ENCODE results near the gene ADM2. TPM values are rescaled to one million over a fixed set of nuclear protein-coding genes. Genes with fewer than 3 reads are reported as not detected.

Gene ADM2
- total RNA-seq, 1 donor from 2014 or later: 5.1 TPM

DNA sequence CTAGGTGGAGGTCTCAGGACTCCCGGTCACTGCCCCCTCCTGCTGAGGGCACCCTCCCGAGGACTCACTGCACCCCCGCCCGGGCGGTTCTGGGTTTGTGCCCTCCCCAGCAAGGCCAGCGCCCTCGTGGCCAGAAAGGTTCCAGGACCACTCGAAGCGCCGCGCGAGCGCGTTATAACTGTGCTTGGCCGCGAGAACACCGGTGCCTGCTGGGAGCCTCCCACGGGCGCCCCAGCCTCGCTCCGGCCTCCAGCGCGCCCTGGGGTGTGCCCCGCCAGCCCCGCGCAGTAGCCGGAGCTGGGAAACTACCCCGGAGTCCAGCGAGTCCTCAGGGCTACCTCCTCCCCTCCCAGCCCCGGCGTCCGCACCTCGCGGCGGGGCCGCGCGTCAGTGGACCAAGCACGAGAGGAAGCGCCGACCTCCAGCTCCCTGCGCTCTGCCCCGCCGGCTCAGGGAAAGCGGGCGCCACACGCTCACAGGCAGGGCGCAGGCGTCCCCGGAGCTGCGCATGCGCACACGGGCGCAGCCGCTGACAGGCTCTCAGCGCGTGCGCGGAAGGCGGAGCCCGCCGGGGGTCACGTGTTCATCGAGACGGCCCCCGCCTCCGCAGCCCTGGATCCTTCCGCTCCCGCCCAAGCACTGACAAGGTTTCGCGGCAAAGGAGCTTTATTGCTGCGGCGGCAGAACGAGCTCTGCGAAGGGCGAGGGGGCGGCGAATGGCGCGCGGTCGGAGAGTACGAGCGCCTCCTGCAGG lies 43.9 kb downstream of the ADM2 start, which contains the start of gene SCO2:
Gene SCO2 (minus strand): TSS at position 495 of the 754 bp plus-strand sequence. CDS start 1,187 bp downstream, outside the sequence.
- DNase-seq (ENCODE audit: low spot score): peak; percentile 97

DNA sequence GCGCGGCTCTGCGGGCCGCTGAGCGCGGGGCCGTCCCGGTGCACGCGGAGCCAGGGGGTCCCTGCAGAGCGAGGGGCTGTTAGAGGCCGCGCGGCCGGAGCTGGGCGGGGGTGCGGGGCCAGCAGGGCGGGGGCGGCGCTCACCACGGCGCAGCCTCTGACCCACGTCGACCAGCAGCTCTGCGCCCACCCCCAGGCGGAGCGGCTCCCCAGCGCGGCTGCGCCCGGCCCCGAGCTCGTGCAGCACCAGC lies 44.4 kb downstream of the ADM2 start:
- no peak for DNase-seq (ENCODE audit: low spot score)

DNA sequence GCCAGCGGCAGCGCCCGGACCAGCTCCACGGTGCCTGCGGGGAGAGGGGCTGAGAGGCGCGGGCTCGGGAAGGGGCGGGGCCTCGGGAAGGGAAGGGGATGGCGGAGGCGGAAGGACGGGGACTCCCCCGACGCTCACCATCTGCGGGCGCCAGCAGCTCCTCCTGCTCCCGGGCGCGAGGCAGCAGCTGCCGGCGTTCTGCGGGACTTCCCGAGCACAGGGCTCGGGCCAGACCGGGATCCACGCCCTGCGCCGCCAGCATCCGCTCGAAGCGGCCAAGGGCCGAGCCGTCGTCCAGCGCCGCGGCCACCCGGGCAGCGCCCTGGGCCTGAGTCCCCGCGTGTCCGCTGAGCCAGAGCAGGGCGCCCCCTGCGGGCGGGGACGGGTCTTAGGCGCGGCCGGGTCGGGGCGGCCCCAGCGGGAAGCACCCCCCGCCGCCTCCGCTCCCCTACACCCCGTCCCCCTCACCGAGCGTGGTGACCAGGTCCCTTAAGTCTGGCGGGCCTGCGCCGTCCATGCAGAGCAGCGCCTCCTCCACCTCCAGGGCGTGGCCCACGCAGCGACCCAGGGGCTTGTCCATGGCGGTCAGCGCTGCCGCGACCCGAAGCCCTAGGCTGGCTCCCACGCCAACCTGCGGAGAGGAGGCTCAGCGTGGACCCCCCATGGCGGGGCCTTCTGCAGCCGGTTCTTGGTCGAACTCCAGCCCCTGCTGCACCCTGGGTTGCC lies 44.9 kb downstream of the ADM2 start:
- DNase-seq (ENCODE audit: low spot score): peak; percentile 69

DNA sequence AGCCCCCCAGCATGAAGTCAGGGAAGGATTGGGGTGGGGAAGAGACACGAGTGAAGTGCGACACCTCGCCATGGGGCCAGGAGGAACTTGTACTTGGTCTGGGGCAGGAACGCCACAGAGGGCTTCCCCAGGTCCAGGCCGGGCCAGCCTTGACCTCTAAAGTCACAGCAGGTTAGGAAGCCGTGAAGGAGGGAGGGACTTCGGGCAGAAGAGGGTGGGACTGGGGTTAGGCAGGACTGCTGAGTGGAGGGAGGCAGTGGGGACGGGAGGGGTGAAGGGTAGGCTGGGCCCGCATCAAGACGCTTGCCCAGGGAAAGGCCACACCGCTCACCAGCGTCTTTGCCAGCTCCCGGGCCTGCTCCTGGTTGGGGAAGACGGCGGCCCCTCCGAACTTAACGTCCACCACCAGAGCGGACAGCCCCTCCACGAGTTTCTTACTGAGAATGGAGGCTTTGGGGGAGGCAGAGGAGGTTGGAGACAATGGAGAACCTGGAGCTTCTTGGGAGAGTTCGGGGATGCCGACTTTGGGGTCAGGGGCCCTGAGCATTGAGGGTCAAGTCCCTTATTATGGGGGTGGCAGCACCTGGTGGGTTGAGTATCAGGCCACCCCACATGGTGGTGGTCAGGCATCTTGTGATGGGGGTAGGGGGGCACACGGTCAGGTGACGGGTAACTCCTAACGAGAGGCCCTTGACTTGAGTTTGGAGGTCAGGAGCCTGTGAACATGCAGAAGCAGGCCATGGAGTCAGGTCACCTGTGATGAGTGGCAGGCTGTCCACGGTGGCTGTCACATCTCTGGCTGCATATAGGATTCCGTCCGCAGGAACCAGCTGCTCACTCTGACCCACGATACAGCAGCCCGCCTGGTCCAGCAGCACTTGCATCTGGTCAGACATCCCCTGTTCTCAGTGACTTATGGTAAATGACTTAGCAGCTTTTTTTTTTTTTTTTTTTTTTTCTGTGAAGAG lies 45.8 kb downstream of the ADM2 start:
- DNase-seq (ENCODE audit: low spot score): no peak

DNA sequence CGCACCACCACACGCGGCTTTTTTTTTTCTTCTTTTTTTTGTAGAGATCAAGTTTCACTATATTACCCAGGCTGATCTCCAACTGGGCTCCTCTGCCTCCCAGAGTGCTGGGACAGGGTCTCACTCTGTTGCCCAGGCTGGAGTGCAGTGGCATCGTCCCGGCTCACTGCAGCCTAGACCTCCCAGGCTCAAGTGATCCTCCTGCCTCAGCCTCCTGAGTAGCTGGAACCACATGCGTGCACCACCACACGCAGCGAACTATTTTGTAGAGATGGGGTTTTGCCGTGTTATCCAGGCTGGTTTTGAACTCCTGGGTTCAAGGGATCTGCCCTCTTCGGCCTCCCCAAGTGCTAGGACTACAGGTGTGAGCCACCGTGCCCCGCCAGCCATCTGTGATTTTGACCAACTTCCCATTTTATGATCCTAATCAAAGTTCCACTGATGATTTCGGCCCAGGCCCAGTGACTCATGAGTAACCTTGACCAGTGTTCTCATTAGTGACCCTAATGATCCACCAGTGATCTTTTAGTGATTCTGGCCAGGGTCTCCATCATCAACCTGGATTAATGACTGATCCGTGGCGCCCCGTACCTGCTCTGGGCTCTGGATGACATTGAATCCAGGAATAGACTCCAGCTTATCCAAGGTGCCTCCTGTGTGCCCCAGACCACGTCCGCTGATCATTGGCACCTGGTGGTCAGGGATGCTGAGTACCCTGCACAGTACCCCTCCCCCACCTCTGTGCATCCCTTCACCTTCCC lies 46.8 kb downstream of the ADM2 start:
- no peak for DNase-seq (ENCODE audit: low spot score)

DNA sequence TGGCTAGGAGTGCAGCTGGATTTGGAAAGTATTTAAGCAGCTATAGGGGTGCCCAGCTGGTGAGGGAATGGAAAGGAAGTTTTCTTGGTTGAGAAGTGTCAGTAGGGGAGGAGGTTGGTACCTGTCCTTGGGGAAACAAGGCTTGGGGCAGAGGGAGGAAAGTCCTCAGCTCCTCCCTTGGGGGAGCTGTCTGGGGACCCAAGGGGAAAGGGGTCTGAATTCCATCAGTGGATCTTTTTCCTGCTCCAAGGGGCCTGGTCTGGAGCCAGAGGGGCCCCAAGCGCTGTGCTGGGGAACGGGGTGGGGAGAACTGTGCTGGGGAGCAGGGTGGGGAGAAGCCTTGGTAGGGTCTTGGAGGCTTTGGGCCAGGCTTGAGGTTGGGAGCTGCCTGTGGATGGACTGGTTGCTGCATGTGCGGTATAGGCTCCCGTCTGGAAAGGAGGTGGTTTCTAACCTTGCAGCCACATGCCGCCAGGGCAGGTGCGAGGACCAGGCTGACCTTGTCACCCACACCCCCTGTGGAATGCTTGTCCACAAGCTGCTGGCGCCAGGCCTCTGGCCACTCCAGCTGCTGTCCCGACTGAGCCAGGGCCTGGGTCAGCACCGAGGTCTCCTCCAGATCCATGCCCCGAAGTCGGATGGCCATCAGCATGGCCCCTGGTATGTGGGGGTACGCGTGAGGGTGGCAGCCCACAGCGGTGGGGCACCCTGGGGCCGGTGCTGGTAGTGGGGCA lies 47.5 kb downstream of the ADM2 start:
- no peak for DNase-seq (ENCODE audit: low spot score)

DNA sequence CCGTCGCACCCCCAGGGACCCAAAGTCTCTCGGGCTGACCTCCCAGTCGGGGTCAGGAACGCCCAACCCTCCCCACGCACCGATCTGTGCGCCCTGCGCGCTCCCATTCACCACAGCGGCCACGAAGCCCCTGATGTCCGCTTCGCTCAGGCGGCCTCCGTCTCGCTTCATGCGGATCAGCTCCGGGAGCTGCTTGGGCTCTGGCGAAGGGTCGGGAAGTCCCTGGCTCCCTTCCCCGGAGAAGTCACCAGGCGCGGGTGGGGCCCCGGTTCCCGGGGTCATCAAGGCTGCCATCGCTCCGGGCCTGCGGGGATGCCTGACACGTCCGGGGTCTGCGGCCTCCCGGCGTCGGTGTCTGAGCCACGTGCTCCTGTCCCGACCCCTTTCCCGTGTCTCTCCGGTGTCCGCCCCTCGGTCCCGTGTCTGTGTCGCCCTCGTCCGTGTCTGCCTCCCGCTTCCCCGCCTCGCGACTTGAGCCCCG lies 48.1 kb downstream of the ADM2 start:
- no peak for DNase-seq (ENCODE audit: low spot score)

DNA sequence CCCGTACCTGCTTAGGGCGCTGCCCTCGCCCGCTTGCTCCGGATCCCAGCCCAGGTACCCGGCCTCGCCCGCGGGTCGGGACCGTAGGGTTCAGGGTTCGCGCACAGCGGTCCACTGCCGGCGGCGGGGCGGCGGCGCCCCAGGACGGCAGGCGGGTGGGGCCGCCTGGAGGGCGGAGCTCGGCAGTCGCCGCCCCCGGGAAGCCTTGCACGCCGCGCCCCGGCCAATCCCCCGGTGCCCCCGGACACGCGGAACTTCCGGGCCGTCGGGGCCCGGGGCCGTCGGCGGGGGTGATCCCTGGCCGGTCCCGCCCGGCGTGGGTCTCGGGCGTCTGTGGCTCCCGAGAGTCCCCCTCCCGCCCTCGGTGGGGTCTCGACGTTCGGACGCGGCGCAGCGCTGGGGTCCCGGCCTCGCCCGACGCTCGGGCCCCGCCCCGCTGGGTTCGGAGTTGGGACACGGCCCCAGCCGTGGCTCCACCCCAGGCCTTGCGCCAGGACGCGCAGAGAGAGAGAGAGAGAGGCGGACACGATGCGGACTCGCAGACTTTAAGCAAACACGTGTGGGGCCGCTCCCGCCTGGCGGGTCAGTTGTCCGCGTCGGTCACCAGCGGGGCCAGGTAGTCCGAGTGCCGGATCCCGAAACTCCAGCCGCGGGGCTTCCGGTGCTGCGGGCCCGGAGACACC lies 48.7 kb downstream of the ADM2 start, which contains the start of gene TYMP:
Gene TYMP (minus strand): TSS at position 116 of the 683 bp plus-strand sequence. CDS start 303 bp downstream, outside the sequence.
- DNase-seq (ENCODE audit: low spot score): peak; percentile 78

DNA sequence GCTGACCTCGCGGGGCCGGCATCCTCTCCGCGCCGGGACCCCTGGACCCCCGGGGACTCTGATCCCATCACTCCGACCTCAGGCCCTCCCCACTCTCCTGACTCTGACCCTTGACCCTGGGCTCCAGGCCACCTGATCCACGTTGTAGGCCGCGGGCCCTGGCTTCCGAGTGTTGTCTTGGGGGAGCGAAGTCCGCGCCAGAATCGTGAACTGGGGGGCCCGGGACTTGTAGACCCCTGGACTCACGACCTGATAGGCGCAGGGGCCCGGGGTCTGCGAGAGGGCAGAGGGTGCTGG lies 49.2 kb downstream of the ADM2 start:
- DNase-seq (ENCODE audit: low spot score): peak; percentile 45

DNA sequence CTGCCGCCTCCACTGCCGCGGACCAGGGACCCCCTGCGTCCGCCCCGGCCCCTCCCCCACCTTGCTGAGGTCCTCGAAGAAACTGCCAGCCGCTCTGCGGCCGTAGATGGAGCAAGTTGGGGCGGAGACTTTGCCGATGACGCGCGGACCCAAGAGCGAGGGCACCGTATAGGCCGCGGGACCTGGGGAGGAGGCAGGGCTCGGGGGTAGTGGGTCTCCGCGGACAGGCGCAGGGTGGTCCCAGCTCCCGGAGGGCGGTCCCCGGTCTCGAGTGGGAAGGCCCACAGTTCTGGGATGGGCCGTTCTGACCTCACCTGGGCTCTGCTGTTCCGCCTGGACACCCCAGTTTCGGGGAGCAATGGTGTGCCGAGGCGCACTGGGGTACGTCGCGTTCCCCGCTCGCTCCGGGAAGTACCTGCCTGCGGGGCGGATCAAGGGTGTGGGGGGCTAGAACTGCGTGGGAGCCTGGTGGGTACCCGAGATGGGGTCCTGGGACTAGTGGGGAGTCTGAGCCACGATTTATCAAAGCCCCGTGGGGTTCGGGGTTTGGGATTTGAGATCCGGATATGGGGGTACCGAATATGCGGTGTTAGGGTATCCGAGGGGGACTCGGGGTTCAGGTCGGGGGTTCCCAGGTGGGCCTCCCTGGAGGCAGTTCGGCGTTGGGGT lies 49.7 kb downstream of the ADM2 start:
- peak; percentile 87 for DNase-seq (ENCODE audit: low spot score)

DNA sequence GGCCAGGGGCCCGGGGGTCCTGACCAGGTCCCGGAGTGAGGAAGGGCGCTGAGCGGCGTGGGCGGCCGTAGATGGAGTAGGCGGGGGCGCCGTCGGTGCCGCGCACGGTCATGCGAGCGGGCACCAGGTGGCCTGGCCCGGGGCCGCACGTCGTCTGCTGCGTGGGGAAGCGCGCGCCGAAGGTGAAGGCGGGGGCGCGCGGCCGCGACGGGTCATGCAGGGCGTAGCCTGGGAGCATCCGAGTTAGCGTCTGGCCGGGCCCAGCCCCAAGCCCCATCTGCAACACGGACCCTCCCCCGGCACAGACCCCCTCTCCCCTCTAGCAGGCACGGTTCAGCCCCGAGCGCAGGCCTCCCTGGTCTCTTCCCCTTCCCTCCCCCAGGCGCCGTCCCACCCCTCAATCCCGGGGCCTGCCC lies 50.2 kb downstream of the ADM2 start:
- peak; percentile 42 for DNase-seq (ENCODE audit: low spot score)

DNA sequence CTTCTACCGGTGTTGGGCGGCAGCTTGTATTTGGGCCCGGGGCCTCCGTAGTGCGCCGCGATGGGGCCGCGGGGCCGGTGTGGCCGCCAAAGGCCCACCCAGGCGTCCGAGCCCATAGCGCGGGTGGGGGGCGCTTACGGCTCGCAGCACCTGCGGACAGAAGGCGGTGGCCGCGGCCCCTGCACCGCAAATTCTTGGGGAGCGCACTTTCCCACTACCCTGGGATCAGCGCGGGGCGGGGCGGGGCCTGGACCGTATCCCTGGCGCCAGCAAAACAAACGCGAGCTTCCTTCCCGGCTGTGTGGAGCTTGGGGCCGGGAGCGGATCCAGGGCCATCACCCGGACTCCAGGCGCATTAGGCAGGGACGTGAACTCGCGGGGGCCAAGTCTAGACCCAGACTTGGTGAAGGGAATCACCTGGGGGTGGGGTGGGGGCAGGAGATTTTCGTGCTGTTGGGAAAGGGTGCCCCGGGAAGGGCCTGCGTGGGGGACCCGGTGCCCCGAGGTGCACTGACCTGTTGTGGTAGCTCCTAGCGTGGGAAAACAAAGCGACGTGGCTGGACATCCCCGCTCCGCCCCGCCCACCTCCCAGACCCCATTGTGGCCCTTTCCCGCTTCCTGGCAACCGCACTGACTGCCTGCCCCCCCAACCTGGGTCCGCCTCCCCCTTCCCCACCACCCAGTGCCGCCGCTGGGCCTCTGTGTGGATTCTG lies 50.8 kb downstream of the ADM2 start:
- DNase-seq (ENCODE audit: low spot score): peak; percentile 77

DNA sequence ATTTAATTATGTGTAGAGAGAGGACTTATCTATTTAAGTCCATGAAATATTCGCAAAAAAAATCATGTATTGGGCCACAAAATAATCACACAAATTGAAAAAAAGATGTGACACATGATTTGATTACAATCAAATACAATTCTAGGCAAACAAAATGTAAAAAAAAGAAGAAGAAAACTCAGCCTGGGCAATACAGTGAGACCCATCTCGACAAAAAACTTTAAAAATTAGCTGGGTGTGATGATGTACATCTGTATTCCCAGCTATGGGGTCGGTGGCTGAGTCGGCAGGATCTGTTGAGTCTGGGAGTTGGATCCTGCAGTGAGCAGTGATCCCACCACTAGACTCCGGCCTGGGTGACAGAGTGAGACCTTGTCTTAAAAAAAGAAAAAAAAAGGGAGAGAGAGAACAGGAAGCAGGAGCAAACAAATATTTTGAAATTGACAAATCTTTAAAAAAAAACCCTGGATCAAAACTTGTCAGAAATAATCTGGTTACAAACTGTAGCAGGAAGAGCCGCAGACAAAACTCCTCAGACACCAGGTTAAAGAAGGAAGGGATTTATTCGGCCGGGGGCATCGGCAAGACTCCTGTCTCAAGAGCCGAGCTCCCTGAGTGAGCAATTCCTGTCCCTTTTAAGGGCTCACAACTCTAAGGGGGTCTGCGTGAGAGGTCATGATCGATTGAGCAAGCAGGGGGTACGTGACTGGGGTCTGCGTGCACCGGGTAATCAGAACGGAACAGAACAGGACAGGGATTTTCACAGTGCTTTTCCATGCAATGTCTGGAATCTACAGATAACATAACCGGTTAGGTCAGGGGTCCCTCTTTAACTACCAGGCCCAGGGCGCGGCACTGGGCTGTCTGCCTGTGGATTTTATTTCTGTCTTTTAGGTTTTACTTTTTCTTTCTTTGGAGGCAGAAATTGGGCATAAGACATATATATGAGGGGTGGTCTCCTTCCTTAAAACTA lies 51.8 kb downstream of the ADM2 start:
- DNase-seq (ENCODE audit: low spot score): no peak

DNA sequence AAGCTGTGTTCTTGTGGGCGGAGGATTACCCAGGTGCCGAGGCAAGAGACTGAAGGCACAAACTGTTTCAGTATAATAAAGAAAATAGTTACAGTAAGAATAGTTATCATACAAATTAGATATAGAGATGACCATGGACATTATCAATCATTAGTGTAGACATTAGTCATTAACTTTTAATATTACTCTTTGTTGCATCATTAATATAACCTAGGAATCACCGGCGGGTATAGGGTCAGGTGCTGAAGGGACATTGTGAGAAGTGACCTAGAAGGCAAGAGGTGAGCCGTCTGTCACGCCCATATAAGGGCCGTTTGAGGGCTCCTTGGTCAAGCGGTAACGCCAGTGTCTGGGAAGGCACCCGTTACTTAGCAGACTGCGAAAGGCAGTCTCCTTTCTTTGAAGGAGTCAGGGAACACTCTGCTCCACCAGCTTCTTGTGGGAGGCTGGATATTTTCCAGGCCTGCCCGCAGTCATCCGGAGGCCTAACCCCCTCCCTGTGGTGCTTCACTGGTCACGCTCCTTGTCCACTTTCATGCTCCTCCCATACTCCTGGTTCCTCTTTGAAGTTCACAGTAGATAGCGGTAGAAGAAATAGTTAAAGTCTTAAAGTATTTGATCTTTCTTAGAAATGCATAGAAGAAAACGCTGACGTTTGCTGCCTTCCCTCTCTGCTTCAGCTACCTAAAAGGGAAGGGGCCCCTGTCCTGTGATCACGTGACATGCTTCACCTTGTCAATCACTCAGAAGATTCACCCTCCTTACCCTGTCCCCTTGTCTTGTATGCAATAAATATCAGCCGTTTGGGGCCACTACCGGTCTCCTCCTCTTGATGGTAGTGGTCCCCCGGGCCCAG lies 52.7 kb downstream of the ADM2 start:
- peak; percentile 57 for DNase-seq (ENCODE audit: low spot score)

DNA sequence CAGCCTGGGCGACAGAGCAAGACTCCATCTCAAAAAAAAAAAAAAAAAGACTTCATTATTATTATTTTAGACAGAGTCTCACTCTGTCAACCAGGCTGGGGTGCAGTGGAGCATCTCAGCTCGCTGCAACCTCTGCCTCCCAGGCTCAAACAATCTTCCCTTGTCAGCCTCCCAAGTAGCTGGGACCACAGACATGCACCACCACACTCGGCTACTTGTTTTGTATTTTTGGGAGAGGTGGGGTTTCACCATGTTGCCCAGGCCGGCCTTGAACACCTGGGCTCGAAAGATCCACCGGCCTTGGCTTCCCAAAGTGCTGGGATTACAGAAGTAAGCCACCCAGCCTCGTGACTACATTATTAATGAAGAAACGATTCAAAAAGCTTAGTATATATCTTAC lies 53.8 kb downstream of the ADM2 start:
- no peak for DNase-seq (ENCODE audit: low spot score)

All from mucosa of gallbladder (tissue), 1 donor.